Neuronal stem cell (in vitro differentiated cells): ENCODE data around the gene PTPRE.

Experiments used
- DNase-seq: peaks from one replicate; pipeline ENCODE4 v3.0.0-alpha.2; 2013; ENCODE audit warnings: low spot score
- H2AFZ ChIP-seq: one replicate; pipeline ENCODE4 v1.6.1; 2013; ENCODE audit warnings: mild to moderate bottlenecking, low read length, inconsistent platforms
- H2AK5ac ChIP-seq: 2 replicates; pipeline ENCODE4 v1.6.1; 2013; ENCODE audit warnings: low read depth, mild to moderate bottlenecking, inconsistent platforms, low read length, moderate library complexity, mixed read lengths
- H2BK120ac ChIP-seq: 2 replicates; pipeline ENCODE4 v1.6.1; 2013; ENCODE audit warnings: low read depth, mild to moderate bottlenecking, inconsistent platforms, low read length, moderate library complexity, mixed read lengths
- H2BK12ac ChIP-seq: one replicate; pipeline ENCODE4 v1.6.1; 2013; ENCODE audit warnings: low read length, inconsistent platforms
- H2BK15ac ChIP-seq: 2 replicates; pipeline ENCODE4 v1.6.1; 2013; ENCODE audit warnings: mild to moderate bottlenecking, low read length, inconsistent platforms, mixed read lengths
- H2BK5ac ChIP-seq: one replicate; pipeline ENCODE4 v1.6.1; 2013; ENCODE audit warnings: inconsistent platforms, mild to moderate bottlenecking, low read length, moderate library complexity
- H3K14ac ChIP-seq: one replicate; pipeline ENCODE4 v1.6.1; 2013; ENCODE audit warnings: low read length, inconsistent platforms
- H3K18ac ChIP-seq: 2 replicates; pipeline ENCODE4 v1.6.1; 2013; ENCODE audit warnings: low read length, inconsistent platforms
- H3K23ac ChIP-seq: 2 replicates; pipeline ENCODE4 v1.6.1; 2013; ENCODE audit warnings: low read depth, mild to moderate bottlenecking, mixed read lengths, low read length, inconsistent platforms; ENCODE audit not compliant: poor library complexity
- H3K27ac ChIP-seq: replicated peaks from 3 replicates; pipeline ENCODE4 v1.5.1; 2013; ENCODE audit warnings: low read length, inconsistent platforms
- H3K27me3 ChIP-seq, 3 experiments: 2 replicates each; pipeline ENCODE4 v1.6.1; 2013; ENCODE audit warnings: low read length in 3 of 3, mild to moderate bottlenecking in 2 of 3, inconsistent platforms in 1 of 3, low read depth in 1 of 3, mixed read lengths in 1 of 3, moderate library complexity in 1 of 3; ENCODE audit not compliant: control insufficient read depth in 3 of 3, insufficient read depth in 3 of 3
- H3K36me3 ChIP-seq, 2 donors: replicated peaks in 1 of 2; 2 replicates each; pipeline ENCODE4 v1.6.1; 2013; ENCODE audit warnings: low read length in 2 of 2; ENCODE audit not compliant: control insufficient read depth in 2 of 2, insufficient read depth in 2 of 2
- H3K4ac ChIP-seq: 2 replicates; pipeline ENCODE4 v1.6.1; 2013; ENCODE audit warnings: inconsistent platforms, mild to moderate bottlenecking, low read length, moderate library complexity
- H3K4me1 ChIP-seq, 2 donors: 1 replicate in 1 of 2; 2 replicates in 1 of 2; pipeline ENCODE4 v1.6.1; 2013; ENCODE audit warnings: low read length in 2 of 2, low read depth in 1 of 2; ENCODE audit not compliant: control insufficient read depth in 2 of 2, insufficient read depth in 1 of 2
- H3K4me2 ChIP-seq: one replicate; pipeline ENCODE4 v1.6.1; 2013; ENCODE audit warnings: mild to moderate bottlenecking, low read length, inconsistent platforms; ENCODE audit not compliant: insufficient read depth, poor library complexity, severe bottlenecking
- H3K4me3 ChIP-seq, 2 donors: 2 replicates each; pipeline ENCODE4 v1.5.1; 2013; ENCODE audit warnings: low read length in 2 of 2, mild to moderate bottlenecking in 2 of 2, inconsistent platforms in 1 of 2, moderate library complexity in 1 of 2
- H3K79me1 ChIP-seq: one replicate; pipeline ENCODE4 v1.6.1; 2013; ENCODE audit warnings: low read depth, mild to moderate bottlenecking, inconsistent platforms, low read length, moderate library complexity
- H3K9ac ChIP-seq: one replicate; pipeline ENCODE4 v1.6.1; 2013; ENCODE audit warnings: mild to moderate bottlenecking, low read depth, low read length, inconsistent platforms; ENCODE audit not compliant: poor library complexity
- H3K9me3 ChIP-seq, 2 donors: replicated peaks in 1 of 2; 2 replicates each; pipeline versions ENCODE3 to v1.6.1; 2013; ENCODE audit warnings: low read length in 2 of 2, mild to moderate bottlenecking in 2 of 2, inconsistent platforms in 1 of 2, low read depth in 1 of 2, mixed read lengths in 1 of 2, moderate library complexity in 1 of 2; ENCODE audit not compliant: control insufficient read depth in 2 of 2, insufficient read depth in 1 of 2
- H4K8ac ChIP-seq: one replicate; pipeline ENCODE4 v1.6.1; 2013; ENCODE audit warnings: low read depth, mild to moderate bottlenecking, inconsistent platforms, low read length, moderate library complexity
- H4K91ac ChIP-seq: one replicate; pipeline ENCODE4 v1.6.1; 2013; ENCODE audit warnings: low read length, low read depth, mild to moderate bottlenecking, inconsistent platforms; ENCODE audit not compliant: poor library complexity
- WGBS, 2 donors: extraction: QIAGEN DNeasy Blood & Tissue Kit; methylation state at CpG; one replicate each; pipeline ENCODE4 v1.1.7; 2013; ENCODE audit warnings: missing lambda C conversion rate in 2 of 2, mixed read lengths in 1 of 2; ENCODE audit not compliant: insufficient read length in 2 of 2, insufficient replicate concordance in 1 of 2; ENCODE audit errors: extremely low coverage in 2 of 2; 5-methylcytosine and 5-hydroxymethylcytosine counted together

PTPRE gene

DNA sequence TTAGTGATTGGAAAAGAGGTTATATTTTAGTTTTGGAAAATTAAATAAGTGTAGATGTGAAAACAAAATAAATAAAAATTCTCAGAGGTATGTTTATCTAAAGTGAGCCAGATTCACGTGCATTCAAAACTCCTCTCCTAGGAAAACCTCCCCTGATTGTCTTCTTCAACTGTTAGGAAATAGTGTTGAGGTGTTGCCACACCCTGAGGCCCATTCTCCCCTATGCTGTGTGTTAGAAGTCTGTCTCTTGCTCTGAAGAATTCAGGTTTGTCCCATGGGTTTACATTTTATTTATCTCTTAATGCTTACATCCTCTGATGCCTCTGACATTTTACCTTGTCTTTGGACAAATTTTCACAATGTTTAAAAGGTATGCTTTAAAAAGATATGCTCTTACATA is 40.3 kb downstream of the PTPRE start:
- Histone ChIP-seq H3K4me3 (no peak overlapping the region), H2BK15ac (no peak overlapping the region)
- no CpG with 5 or more reads among the region's 1 CpG for WGBS, 2 donors

DNA sequence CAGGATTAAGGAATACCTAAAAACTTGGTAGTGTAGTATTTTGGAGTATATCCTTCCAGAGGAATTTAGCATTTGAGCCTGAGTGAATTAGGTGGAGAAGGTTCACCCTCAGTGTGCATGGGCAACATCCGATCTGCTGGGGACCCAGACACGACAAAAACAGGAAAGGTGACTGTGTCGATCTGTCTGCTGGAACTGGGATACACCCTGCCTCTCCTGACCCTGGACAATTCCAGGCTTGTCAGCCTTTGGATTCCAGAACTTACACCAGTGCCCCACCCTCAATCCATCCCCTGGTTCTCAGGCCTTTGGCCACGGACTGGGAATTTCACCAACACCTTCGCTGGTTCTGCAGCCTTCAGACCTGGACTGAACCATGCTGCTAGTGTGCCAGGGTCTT is 41.9 kb downstream of the PTPRE start:
- H2BK12ac ChIP-seq: no peak overlapping the region
- no peak overlapping the region for H2AFZ ChIP-seq
- no peak overlapping the region for H3K18ac ChIP-seq
- no peaks in the 10 kb centered on the region for H3K36me3 ChIP-seq
- no peak overlapping the region for H4K8ac ChIP-seq
- H2BK120ac ChIP-seq: no peak overlapping the region
- H3K9ac ChIP-seq: no peak overlapping the region
- no peak overlapping the region for H4K91ac ChIP-seq
- H3K79me1 ChIP-seq: no peaks in the 10 kb centered on the region
- no peak overlapping the region for H2BK5ac ChIP-seq
- no peaks in the 10 kb centered on the region for H3K27me3 ChIP-seq
- H3K14ac ChIP-seq: no peak overlapping the region
- no peak overlapping the region for H2AK5ac ChIP-seq
- no peak overlapping the region for H3K4ac ChIP-seq
- H3K27ac ChIP-seq: no peak overlapping the region
- H3K4me1 ChIP-seq: no peaks in the 10 kb centered on the region
- H3K4me3 ChIP-seq: no peak overlapping the region
- no peak overlapping the region for H3K4me2 ChIP-seq
- no peak overlapping the region for H3K23ac ChIP-seq
- DNase-seq: no peak
- H2BK15ac ChIP-seq: no peak overlapping the region
- WGBS, 2 donors: no CpG with 5 or more reads among the region's 5 CpGs
- H3K9me3 ChIP-seq: no peaks in the 10 kb centered on the region

More for the DNA sequence above, 40.3 kb downstream of the PTPRE start:
- no peak overlapping the region for H3K18ac ChIP-seq
- no peak overlapping the region for H3K4ac ChIP-seq
- no peak overlapping the region for H4K8ac ChIP-seq
- no peaks in the 10 kb centered on the region for H3K9me3 ChIP-seq
- H3K79me1 ChIP-seq: no peaks in the 10 kb centered on the region
- H3K14ac ChIP-seq: no peak overlapping the region
- no peak overlapping the region for H4K91ac ChIP-seq
- H2AK5ac ChIP-seq: no peak overlapping the region
- H3K4me1 ChIP-seq: no peaks in the 10 kb centered on the region
- H3K27me3 ChIP-seq: no peaks in the 10 kb centered on the region
- no peak overlapping the region for H3K9ac ChIP-seq
- H3K23ac ChIP-seq: no peak overlapping the region
- no peak overlapping the region for H2BK12ac ChIP-seq
- H2AFZ ChIP-seq: no peak overlapping the region
- no peak overlapping the region for H2BK120ac ChIP-seq
- no peaks in the 10 kb centered on the region for H3K36me3 ChIP-seq
- no peak overlapping the region for H3K4me2 ChIP-seq
- no peak overlapping the region for H3K27ac ChIP-seq
- no peak for DNase-seq
- H2BK5ac ChIP-seq: no peak overlapping the region

GRCh38 chr10:127949831-127950230 is 42.9 kb downstream of the PTPRE start:
- no peak overlapping the region for H2BK12ac ChIP-seq
- WGBS, 2 donors: no CpG with 5 or more reads among the region's 3 CpGs
- no peaks in the 10 kb centered on the region for H3K36me3 ChIP-seq
- H3K9me3 ChIP-seq: no peaks in the 10 kb centered on the region
- no peak overlapping the region for H3K23ac ChIP-seq
- no peak overlapping the region for H3K27ac ChIP-seq
- H3K4me1 ChIP-seq: no peaks in the 10 kb centered on the region
- no peak overlapping the region for H4K91ac ChIP-seq
- H3K18ac ChIP-seq: no peak overlapping the region
- H2AFZ ChIP-seq: no peak overlapping the region
- no peaks in the 10 kb centered on the region for H3K27me3 ChIP-seq
- H3K4me2 ChIP-seq: no peak overlapping the region
- no peak overlapping the region for H3K9ac ChIP-seq
- H3K14ac ChIP-seq: no peak overlapping the region
- H2BK5ac ChIP-seq: no peak overlapping the region
- no peak overlapping the region for H4K8ac ChIP-seq
- no peak overlapping the region for H3K4me3 ChIP-seq
- no peak overlapping the region for H2BK15ac ChIP-seq
- H2BK120ac ChIP-seq: no peak overlapping the region
- no peak overlapping the region for H3K4ac ChIP-seq
- no peak for DNase-seq
- no peak overlapping the region for H2AK5ac ChIP-seq
- H3K79me1 ChIP-seq: no peaks in the 10 kb centered on the region

- no peaks in the 10 kb centered on the region for H3K4me1 ChIP-seq
- no peak overlapping the region for H3K9ac ChIP-seq
- H3K4me2 ChIP-seq: no peak overlapping the region
- no peak overlapping the region for H2AFZ ChIP-seq
- H3K27me3 ChIP-seq: no peaks in the 10 kb centered on the region
- no peak overlapping the region for H2BK12ac ChIP-seq
- H2BK5ac ChIP-seq: no peak overlapping the region
- H3K18ac ChIP-seq: no peak overlapping the region
- H3K27ac ChIP-seq: no peak overlapping the region
- no peaks in the 10 kb centered on the region for H3K36me3 ChIP-seq
- H4K91ac ChIP-seq: no peak overlapping the region
- H3K4me3 ChIP-seq: no peak overlapping the region
- no peak overlapping the region for H2AK5ac ChIP-seq
- WGBS, 2 donors: no CpG with 5 or more reads among the region's 2 CpGs
- no peaks in the 10 kb centered on the region for H3K9me3 ChIP-seq
- no peak overlapping the region for H4K8ac ChIP-seq
- H3K23ac ChIP-seq: no peak overlapping the region
- DNase-seq: no peak
- H2BK15ac ChIP-seq: no peak overlapping the region
- no peak overlapping the region for H3K4ac ChIP-seq
- H2BK120ac ChIP-seq: no peak overlapping the region
- H3K14ac ChIP-seq: no peak overlapping the region
- no peaks in the 10 kb centered on the region for H3K79me1 ChIP-seq
Measured at GRCh38 chr10:127951861-127952574, 45.1 kb downstream of the PTPRE start.
